ENCODE data around the gene SLC22A23. TPM values are rescaled to one million over a fixed set of nuclear protein-coding genes. Genes with fewer than 3 reads are reported as not detected.

The SLC22A23 gene
- total RNA-seq, 2 experiments from 2014 or later, result 13.4 to 13.6 TPM

GRCh38 chr6:3335169-3335568 lies 121.7 kb downstream of the SLC22A23 start:
- Histone ChIP-seq H3K27ac (ENCODE audit: low read depth in 1 of 2, low read length in 2 of 2) (no peak overlapping the region), H3K9me3 (ENCODE audit: control insufficient read depth in 1 of 2, insufficient read depth in 1 of 2, low read length in 2 of 2) (no peaks in the 10 kb centered on the region), H3K4me1 (ENCODE audit: insufficient read depth, low read length) (no peaks in the 10 kb centered on the region), H3K4me3 (ENCODE audit: low read length) (no peak overlapping the region), H3K36me3 (ENCODE audit: insufficient read depth, low read length) (no peaks in the 10 kb centered on the region), H3K27me3 (ENCODE audit: control insufficient read depth in 1 of 2, insufficient read depth in 2 of 2, low read length in 2 of 2) (no peaks in the 10 kb centered on the region)
- ATAC-seq (ENCODE audit: poor library complexity) (no peak), DNase-seq (no peak)
- no peak overlapping the region for H3K4me3 Mint-ChIP-seq
- POLR2A ChIA-PET, result interaction anchor here (1.4 kb wide), 1 partner anchor 20 kb away, joined by 5 read pairs; no protein-coding TSS in a partner anchor
- no peaks in the 10 kb centered on the region for H3K36me3 Mint-ChIP-seq (ENCODE audit: low read depth)
- H3K4me1 Mint-ChIP-seq (ENCODE audit: low read depth), result peaks cover 20% of the 10 kb centered on the region
- no peak overlapping the region for H3K27ac Mint-ChIP-seq
- CTCF ChIA-PET, result no interaction called here
- H3K9me3 Mint-ChIP-seq, result no peaks in the 10 kb centered on the region
- intact Hi-C loops (cut with DNase I, micrococcal nuclease), result no loop called here
- H3K27me3 Mint-ChIP-seq, result no peaks in the 10 kb centered on the region
- no peak for TF ChIP-seq CTCF (IDR thresholded peaks at IDR 0.05)

GRCh38 chr6:3334555-3334954 lies 122.3 kb downstream of the SLC22A23 start:
- Mint-ChIP-seq H3K4me1 (ENCODE audit: low read depth) (peaks cover 20% of the 10 kb centered on the region), H3K27ac (no peak overlapping the region), H3K4me3 (no peak overlapping the region), H3K9me3 (no peaks in the 10 kb centered on the region), H3K27me3 (no peaks in the 10 kb centered on the region), H3K36me3 (ENCODE audit: low read depth) (no peaks in the 10 kb centered on the region)
- ChIA-PET POLR2A (no interaction called here), CTCF (no interaction called here)
- DNase-seq (no peak), ATAC-seq (ENCODE audit: poor library complexity) (no peak)
- no peaks in the 10 kb centered on the region for H3K9me3 ChIP-seq (ENCODE audit: control insufficient read depth in 1 of 2, insufficient read depth in 1 of 2, low read length in 2 of 2)
- no peaks in the 10 kb centered on the region for H3K27me3 ChIP-seq (ENCODE audit: control insufficient read depth in 1 of 2, insufficient read depth in 2 of 2, low read length in 2 of 2)
- no peak overlapping the region for H3K27ac ChIP-seq (ENCODE audit: low read depth in 1 of 2, low read length in 2 of 2)
- no peak for TF ChIP-seq CTCF (IDR thresholded peaks at IDR 0.05)
- no peaks in the 10 kb centered on the region for H3K4me1 ChIP-seq (ENCODE audit: insufficient read depth, low read length)
- intact Hi-C loops (cut with DNase I, micrococcal nuclease), result no loop called here
- H3K36me3 ChIP-seq (ENCODE audit: insufficient read depth, low read length), result no peaks in the 10 kb centered on the region
- no peak overlapping the region for H3K4me3 ChIP-seq (ENCODE audit: low read length)

GRCh38 chr6:3333263-3333662 lies 123.6 kb downstream of the SLC22A23 start:
- H3K9me3 ChIP-seq (ENCODE audit: control insufficient read depth in 1 of 2, insufficient read depth in 1 of 2, low read length in 2 of 2), result no peaks in the 10 kb centered on the region
- no peak for DNase-seq
- Mint-ChIP-seq H3K4me3 (no peak overlapping the region), H3K4me1 (ENCODE audit: low read depth) (peaks cover 15% of the 10 kb centered on the region), H3K36me3 (ENCODE audit: low read depth) (no peaks in the 10 kb centered on the region), H3K9me3 (no peaks in the 10 kb centered on the region), H3K27ac (no peak overlapping the region), H3K27me3 (no peaks in the 10 kb centered on the region)
- CTCF ChIA-PET, result no interaction called here
- no peaks in the 10 kb centered on the region for H3K27me3 ChIP-seq (ENCODE audit: control insufficient read depth in 1 of 2, insufficient read depth in 2 of 2, low read length in 2 of 2)
- POLR2A ChIA-PET, result no interaction called here
- TF ChIP-seq CTCF (IDR thresholded peaks at IDR 0.05), result no peak
- intact Hi-C loops (cut with DNase I, micrococcal nuclease), result no loop called here
- ATAC-seq (ENCODE audit: poor library complexity), result no peak
- H3K27ac ChIP-seq (ENCODE audit: low read depth in 1 of 2, low read length in 2 of 2), result no peak overlapping the region
- H3K4me3 ChIP-seq (ENCODE audit: low read length), result no peak overlapping the region
- no peaks in the 10 kb centered on the region for H3K4me1 ChIP-seq (ENCODE audit: insufficient read depth, low read length)
- no peaks in the 10 kb centered on the region for H3K36me3 ChIP-seq (ENCODE audit: insufficient read depth, low read length)
